ENCODE data around the gene MTHFD1L. TPM values are rescaled to one million over a fixed set of nuclear protein-coding genes. Genes with fewer than 3 reads are reported as not detected.
"Not testable (repeated sequence)": the region's sequence is repeated elsewhere in the genome, so short reads cannot be mapped to it uniquely, and the experiment has no call there.

MTHFD1L gene
- total RNA-seq, 1 donor, result 68.7 TPM

GRCh38 chr6:151109361-151109760 is 243.9 kb downstream of the MTHFD1L start:
- no peak overlapping the region for H3K4me3 ChIP-seq (ENCODE audit: low read depth, low read length)
- TF ChIP-seq, protein P1, sequence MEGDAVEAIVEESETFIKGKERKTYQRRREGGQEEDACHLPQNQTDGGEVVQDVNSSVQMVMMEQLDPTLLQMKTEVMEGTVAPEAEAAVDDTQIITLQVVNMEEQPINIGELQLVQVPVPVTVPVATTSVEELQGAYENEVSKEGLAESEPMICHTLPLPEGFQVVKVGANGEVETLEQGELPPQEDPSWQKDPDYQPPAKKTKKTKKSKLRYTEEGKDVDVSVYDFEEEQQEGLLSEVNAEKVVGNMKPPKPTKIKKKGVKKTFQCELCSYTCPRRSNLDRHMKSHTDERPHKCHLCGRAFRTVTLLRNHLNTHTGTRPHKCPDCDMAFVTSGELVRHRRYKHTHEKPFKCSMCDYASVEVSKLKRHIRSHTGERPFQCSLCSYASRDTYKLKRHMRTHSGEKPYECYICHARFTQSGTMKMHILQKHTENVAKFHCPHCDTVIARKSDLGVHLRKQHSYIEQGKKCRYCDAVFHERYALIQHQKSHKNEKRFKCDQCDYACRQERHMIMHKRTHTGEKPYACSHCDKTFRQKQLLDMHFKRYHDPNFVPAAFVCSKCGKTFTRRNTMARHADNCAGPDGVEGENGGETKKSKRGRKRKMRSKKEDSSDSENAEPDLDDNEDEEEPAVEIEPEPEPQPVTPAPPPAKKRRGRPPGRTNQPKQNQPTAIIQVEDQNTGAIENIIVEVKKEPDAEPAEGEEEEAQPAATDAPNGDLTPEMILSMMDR (IDR thresholded peaks at IDR 0.05; ENCODE audit: insufficient read depth, low read length), result no peak
- no peak for DNase-seq (ENCODE audit: low read depth)

GRCh38 chr6:151109869-151110575 is 244.5 kb downstream of the MTHFD1L start:
- TF ChIP-seq, protein P1 (IDR thresholded peaks at IDR 0.05; ENCODE audit: insufficient read depth, low read length), result no peak
- H3K4me3 ChIP-seq (ENCODE audit: low read depth, low read length), result no peak overlapping the region
- no peak for DNase-seq (ENCODE audit: low read depth)

DNA sequence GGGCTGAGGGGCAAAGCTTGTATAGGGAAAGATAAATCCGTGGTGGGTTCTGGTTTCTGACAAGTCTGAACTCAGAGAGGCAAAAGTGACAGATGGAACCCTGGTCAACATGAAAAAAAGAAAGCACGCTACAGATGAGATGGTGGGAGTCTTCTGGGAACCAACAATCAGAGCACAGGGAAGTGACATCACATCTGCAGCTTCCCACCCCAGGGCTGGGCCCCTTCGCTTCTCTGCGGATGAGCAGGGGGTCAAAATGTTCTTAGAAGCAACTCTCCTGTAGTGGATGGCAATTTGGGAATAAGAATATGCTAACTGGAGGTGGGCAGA is 245.0 kb downstream of the MTHFD1L start:
- TF ChIP-seq, protein P1 (IDR thresholded peaks at IDR 0.05; ENCODE audit: insufficient read depth, low read length), result no peak
- H3K4me3 ChIP-seq (ENCODE audit: low read depth, low read length), result no peak overlapping the region
- no peak for DNase-seq (ENCODE audit: low read depth)

DNA sequence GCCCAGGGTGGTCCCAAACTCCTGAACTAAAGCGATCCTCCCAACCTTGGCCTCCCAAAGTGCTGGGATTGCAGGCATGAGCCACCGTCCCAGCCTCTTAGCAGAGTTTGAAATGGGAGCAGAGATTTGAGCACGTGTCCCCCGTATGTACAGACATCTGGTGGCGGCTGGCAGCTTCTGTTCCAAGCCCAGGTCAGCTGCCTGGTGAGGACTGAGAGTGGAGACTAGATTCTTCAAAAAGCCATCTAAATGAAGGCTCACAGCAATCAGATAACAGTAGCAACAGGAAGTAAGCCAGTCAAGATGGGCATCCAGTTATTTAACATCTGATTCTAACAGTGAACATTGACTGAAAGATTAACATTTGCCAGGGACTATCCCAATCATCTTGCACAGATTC is 246.2 kb downstream of the MTHFD1L start:
- TF ChIP-seq, protein P1 (IDR thresholded peaks at IDR 0.05; ENCODE audit: insufficient read depth, low read length), result no peak
- no peak overlapping the region for H3K4me3 ChIP-seq (ENCODE audit: low read depth, low read length)
- no peak for DNase-seq (ENCODE audit: low read depth)

DNA sequence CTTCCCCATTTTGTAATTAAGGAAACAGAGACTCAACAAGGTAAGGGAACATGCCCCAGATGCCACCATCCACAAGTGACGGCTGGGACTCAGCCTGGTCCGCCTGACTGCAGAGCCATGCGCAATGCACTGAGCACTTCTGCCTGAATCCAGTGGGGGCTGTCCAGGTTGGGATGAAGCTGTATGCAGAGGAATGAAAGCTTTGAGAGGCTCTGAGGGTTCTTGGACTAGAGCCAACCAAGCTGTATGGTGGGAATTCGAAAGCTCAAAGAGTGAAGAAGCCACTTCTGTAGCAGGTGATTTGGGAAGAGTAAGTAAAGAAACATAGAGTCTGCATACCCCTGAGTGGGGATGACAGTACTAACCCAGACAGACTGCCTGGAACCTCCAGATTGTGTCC is 246.6 kb downstream of the MTHFD1L start:
- no peak overlapping the region for H3K4me3 ChIP-seq (ENCODE audit: low read depth, low read length)
- TF ChIP-seq, protein P1 (IDR thresholded peaks at IDR 0.05; ENCODE audit: insufficient read depth, low read length), result no peak
- DNase-seq (ENCODE audit: low read depth), result no peak

- not testable (repeated sequence) for DNase-seq (ENCODE audit: low read depth); H3K4me3 ChIP-seq (ENCODE audit: low read depth, low read length)
Observed at GRCh38 chr6:151112884-151113283, 247.4 kb downstream of the MTHFD1L start.

GRCh38 chr6:151113641-151114040 is 248.1 kb downstream of the MTHFD1L start:
- TF ChIP-seq, protein P1 (IDR thresholded peaks at IDR 0.05; ENCODE audit: insufficient read depth, low read length), result no peak
- no peak for DNase-seq (ENCODE audit: low read depth)
- H3K4me3 ChIP-seq (ENCODE audit: low read depth, low read length), result no peak overlapping the region

Data from fibroblast of the aortic adventitia (primary cell).